ENCODE results near the gene CHI3L1. TPM values are rescaled to one million over a fixed set of nuclear protein-coding genes. Genes with fewer than 3 reads are reported as not detected.

Gene CHI3L1
- total and polyA plus RNA-seq, 10 of the 15 experiments (the other 5 are each of a cell fraction or from before 2014, with no cell fraction given), result 0.10 to 1.7 (median 0.39) TPM

DNA sequence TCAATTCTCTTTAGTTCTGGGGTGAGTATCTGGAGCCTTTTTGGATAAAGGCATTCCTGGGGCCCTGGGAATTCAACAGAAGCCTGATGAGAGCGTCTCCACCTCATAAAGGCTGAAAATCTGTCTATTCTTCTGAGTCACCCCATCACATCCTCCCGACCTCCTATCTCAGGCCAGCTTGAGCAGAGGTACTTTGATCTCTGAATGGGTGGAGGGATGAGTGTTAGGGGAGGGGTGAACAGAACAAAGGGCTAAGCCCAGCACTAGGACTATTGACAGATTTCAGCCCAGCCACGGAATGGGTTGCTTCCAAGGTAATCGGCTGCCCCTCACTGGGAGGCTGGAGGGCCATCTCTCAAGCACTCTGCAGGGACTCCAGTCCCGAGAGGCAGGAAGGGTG lies 8.4 kb downstream of the CHI3L1 start (continued):
- TF ChIP-seq, protein P1, sequence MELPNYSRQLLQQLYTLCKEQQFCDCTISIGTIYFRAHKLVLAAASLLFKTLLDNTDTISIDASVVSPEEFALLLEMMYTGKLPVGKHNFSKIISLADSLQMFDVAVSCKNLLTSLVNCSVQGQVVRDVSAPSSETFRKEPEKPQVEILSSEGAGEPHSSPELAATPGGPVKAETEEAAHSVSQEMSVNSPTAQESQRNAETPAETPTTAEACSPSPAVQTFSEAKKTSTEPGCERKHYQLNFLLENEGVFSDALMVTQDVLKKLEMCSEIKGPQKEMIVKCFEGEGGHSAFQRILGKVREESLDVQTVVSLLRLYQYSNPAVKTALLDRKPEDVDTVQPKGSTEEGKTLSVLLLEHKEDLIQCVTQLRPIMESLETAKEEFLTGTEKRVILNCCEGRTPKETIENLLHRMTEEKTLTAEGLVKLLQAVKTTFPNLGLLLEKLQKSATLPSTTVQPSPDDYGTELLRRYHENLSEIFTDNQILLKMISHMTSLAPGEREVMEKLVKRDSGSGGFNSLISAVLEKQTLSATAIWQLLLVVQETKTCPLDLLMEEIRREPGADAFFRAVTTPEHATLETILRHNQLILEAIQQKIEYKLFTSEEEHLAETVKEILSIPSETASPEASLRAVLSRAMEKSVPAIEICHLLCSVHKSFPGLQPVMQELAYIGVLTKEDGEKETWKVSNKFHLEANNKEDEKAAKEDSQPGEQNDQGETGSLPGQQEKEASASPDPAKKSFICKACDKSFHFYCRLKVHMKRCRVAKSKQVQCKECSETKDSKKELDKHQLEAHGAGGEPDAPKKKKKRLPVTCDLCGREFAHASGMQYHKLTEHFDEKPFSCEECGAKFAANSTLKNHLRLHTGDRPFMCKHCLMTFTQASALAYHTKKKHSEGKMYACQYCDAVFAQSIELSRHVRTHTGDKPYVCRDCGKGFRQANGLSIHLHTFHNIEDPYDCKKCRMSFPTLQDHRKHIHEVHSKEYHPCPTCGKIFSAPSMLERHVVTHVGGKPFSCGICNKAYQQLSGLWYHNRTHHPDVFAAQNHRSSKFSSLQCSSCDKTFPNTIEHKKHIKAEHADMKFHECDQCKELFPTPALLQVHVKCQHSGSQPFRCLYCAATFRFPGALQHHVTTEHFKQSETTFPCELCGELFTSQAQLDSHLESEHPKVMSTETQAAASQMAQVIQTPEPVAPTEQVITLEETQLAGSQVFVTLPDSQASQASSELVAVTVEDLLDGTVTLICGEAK (IDR thresholded peaks at IDR 0.05; ENCODE audit: borderline replicate concordance), result no peak

DNA sequence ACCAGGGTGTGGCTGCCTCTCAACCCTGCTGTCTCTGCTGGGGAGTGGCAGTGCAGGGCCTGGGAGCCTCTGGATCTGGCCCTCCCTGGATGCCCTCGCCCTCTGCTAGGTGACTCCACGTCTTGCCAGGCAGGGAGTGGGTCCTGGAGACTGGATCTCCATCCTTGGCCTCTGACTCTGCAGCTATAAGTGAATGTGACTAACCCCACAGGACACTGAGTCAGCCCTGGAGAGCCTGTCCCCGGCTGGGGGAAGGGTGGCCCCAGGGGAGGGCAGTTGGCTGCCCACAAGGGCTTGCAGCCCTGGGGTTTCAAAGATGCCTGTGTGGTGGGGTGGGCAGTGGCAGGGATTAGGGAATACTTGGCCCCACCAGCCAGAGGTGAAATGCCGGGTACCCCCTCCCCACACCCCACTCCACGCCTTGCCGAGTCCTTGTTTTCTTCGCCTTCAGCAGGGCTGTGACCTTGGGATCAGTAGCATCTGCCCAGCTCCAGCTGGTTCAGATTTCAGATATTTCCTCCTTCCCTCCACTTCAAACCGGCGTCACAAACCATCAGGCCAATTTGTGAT lies 8.9 kb downstream of the CHI3L1 start:
- H3K4me2 ChIP-seq (ENCODE audit: control insufficient read depth, insufficient read depth), result no peak overlapping the region
- ChIA-PET SMC1A (ENCODE audit: uncharacterized antibody, unreplicated experiment) (no interaction called here), RAD21 (ENCODE audit: unreplicated experiment) (interaction anchor here (1.4 kb wide), 1 partner anchor 11 kb away, joined by 4 read pairs; no protein-coding TSS in a partner anchor), POLR2A (no interaction called here), CTCF (interaction anchor here (1.1 to 2.1 kb wide), 3 partner anchors 38 to 93 kb away, joined by 3 to 18 read pairs (median 3); no protein-coding TSS in a partner anchor)
- peaks cover 7% of the 10 kb centered on the region; the same call in 1 of the 2 replicates for H3K4me1 ChIP-seq (ENCODE audit: control insufficient read depth, insufficient read depth, low read length)
- no peak for FAIRE-seq
- H3K36me3 ChIP-seq (ENCODE audit: control insufficient read depth in 2 of 2, insufficient read depth in 2 of 2, low read length in 1 of 2), result no peaks in the 10 kb centered on the region
- intact Hi-C loops (cut with micrococcal nuclease; ENCODE audit: unreplicated experiment), result no loop called here
- BruUV-seq (replicated peaks), result no TSS peak
- no peak overlapping the region for H3K4me3 ChIP-seq
- H3K79me2 ChIP-seq (ENCODE audit: control insufficient read depth, insufficient read depth, low read length), result no peaks in the 10 kb centered on the region
- TF ChIP-seq, protein P2, sequence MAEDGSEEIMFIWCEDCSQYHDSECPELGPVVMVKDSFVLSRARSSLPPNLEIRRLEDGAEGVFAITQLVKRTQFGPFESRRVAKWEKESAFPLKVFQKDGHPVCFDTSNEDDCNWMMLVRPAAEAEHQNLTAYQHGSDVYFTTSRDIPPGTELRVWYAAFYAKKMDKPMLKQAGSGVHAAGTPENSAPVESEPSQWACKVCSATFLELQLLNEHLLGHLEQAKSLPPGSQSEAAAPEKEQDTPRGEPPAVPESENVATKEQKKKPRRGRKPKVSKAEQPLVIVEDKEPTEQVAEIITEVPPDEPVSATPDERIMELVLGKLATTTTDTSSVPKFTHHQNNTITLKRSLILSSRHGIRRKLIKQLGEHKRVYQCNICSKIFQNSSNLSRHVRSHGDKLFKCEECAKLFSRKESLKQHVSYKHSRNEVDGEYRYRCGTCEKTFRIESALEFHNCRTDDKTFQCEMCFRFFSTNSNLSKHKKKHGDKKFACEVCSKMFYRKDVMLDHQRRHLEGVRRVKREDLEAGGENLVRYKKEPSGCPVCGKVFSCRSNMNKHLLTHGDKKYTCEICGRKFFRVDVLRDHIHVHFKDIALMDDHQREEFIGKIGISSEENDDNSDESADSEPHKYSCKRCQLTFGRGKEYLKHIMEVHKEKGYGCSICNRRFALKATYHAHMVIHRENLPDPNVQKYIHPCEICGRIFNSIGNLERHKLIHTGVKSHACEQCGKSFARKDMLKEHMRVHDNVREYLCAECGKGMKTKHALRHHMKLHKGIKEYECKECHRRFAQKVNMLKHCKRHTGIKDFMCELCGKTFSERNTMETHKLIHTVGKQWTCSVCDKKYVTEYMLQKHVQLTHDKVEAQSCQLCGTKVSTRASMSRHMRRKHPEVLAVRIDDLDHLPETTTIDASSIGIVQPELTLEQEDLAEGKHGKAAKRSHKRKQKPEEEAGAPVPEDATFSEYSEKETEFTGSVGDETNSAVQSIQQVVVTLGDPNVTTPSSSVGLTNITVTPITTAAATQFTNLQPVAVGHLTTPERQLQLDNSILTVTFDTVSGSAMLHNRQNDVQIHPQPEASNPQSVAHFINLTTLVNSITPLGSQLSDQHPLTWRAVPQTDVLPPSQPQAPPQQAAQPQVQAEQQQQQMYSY (CRISPR knock-in tag; IDR thresholded peaks at IDR 0.05), result no peak
- TF ChIP-seq, protein P3, sequence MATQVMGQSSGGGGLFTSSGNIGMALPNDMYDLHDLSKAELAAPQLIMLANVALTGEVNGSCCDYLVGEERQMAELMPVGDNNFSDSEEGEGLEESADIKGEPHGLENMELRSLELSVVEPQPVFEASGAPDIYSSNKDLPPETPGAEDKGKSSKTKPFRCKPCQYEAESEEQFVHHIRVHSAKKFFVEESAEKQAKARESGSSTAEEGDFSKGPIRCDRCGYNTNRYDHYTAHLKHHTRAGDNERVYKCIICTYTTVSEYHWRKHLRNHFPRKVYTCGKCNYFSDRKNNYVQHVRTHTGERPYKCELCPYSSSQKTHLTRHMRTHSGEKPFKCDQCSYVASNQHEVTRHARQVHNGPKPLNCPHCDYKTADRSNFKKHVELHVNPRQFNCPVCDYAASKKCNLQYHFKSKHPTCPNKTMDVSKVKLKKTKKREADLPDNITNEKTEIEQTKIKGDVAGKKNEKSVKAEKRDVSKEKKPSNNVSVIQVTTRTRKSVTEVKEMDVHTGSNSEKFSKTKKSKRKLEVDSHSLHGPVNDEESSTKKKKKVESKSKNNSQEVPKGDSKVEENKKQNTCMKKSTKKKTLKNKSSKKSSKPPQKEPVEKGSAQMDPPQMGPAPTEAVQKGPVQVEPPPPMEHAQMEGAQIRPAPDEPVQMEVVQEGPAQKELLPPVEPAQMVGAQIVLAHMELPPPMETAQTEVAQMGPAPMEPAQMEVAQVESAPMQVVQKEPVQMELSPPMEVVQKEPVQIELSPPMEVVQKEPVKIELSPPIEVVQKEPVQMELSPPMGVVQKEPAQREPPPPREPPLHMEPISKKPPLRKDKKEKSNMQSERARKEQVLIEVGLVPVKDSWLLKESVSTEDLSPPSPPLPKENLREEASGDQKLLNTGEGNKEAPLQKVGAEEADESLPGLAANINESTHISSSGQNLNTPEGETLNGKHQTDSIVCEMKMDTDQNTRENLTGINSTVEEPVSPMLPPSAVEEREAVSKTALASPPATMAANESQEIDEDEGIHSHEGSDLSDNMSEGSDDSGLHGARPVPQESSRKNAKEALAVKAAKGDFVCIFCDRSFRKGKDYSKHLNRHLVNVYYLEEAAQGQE (IDR thresholded peaks at IDR 0.05; ENCODE audit: low read depth, low read length), result no peak
- TF ChIP-seq MEF2B (IDR thresholded peaks at IDR 0.05; ENCODE audit: partially characterized antibody, poor library complexity, severe bottlenecking), result peak; percentile 29
- TF ChIP-seq, protein P4, sequence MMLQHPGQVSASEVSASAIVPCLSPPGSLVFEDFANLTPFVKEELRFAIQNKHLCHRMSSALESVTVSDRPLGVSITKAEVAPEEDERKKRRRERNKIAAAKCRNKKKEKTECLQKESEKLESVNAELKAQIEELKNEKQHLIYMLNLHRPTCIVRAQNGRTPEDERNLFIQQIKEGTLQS (IDR thresholded peaks at IDR 0.05; ENCODE audit: borderline replicate concordance, extremely low read depth, low read depth, low read length), result no peak
- no peak for TF ChIP-seq MTA3 (IDR thresholded peaks at IDR 0.05; ENCODE audit: borderline replicate concordance, low read length)
- TF ChIP-seq FOXM1 (IDR thresholded peaks at IDR 0.05; ENCODE audit: low read depth, low read length), result no peak
- TF ChIP-seq CBX3 (IDR thresholded peaks at IDR 0.05; ENCODE audit: borderline replicate concordance, low read depth), result no peak
- TF ChIP-seq RUNX3 (IDR thresholded peaks at IDR 0.05; ENCODE audit: low read length), result no peak
- H4K20me1 ChIP-seq (ENCODE audit: control insufficient read depth, insufficient read depth), result no peaks in the 10 kb centered on the region
- no peak overlapping the region for H3K27ac ChIP-seq (ENCODE audit: control insufficient read depth, insufficient read depth)
- no peaks in the 10 kb centered on the region for H3K9me3 ChIP-seq (replicated peaks; ENCODE audit: control insufficient read depth, insufficient read depth, low read length)
- in situ Hi-C loops (cut with MboI), result no loop called here
- ATAC-seq, result no peak
- H3K27me3 ChIP-seq (replicated peaks in 1 of 2; ENCODE audit: control insufficient read depth in 2 of 2, insufficient read depth in 2 of 2, low read length in 1 of 2), result no peaks in the 10 kb centered on the region; a peak in 2 of 4 replicates
- DNase-seq (ENCODE audit: low read depth, low spot score), result no peak
- 14% methylated on average over 9 of the region's 9 CpGs for WGBS (ENCODE audit: insufficient coverage, insufficient replicate concordance, low lambda C conversion rate, missing lambda C conversion rate)
- no peak overlapping the region for H3K9ac ChIP-seq (ENCODE audit: control insufficient read depth, insufficient read depth, low read length)
- no peak overlapping the region for H2AFZ ChIP-seq (ENCODE audit: control insufficient read depth, low read depth, low read length)

All from GM12878 (cell line).